Suprapubic skin (tissue), 4 donors: ENCODE data around the gene LRRC32.

Source experiments
- EP300 ChIP-seq: sonication (generic); formaldehyde crosslinking; IDR thresholded peaks from one replicate; pipeline ENCODE4 v1.6.1; 2017; ENCODE audit warnings: antibody characterized with exemption
- POLR2A ChIP-seq, 2 donors: fragments of 450-650 bp; IDR thresholded peaks; one replicate each; pipeline ENCODE4 v1.6.1; 2017; ENCODE audit warnings: antibody characterized with exemption in 2 of 2, mild to moderate bottlenecking in 2 of 2, moderate library complexity in 2 of 2
- POLR2AphosphoS5 ChIP-seq, 3 donors: sonication (generic); formaldehyde crosslinking; IDR thresholded peaks; one replicate each; pipeline ENCODE4 v1.6.1; 2017; ENCODE audit warnings: antibody characterized with exemption in 3 of 3
- TF ChIP-seq, protein P1 (sequence below), 2 donors: fragments of 200-600 bp in 1 of 2; fragments of 450-650 bp in 1 of 2; sonication (generic) in 1 of 2; IDR thresholded peaks; one replicate each; pipeline ENCODE4 v1.5.1; 2016 to 2019; ENCODE audit warnings: antibody characterized with exemption in 2 of 2, mild to moderate bottlenecking in 1 of 2, moderate library complexity in 1 of 2

DNA sequence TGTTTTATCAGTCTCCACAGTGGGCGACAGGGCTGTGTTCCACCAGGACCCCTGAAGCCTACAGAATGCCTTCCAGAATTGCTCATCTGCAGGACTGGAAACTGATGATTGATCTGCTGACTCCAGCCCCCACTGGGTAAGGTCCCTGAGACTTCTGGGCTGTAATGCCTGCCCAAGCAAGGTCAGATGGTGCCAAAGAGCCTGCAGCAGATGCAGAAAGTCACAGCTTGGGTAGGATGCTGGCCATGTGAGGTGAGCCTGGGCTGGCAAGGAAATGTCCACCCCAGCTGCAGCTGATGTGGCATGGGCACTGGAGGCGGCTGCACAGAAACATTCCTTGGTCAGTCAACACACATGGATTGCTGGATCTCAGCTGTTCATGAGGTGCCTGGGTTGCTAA is 30.9 kb downstream of the LRRC32 start:
- TF ChIP-seq POLR2AphosphoS5 (IDR thresholded peaks at IDR 0.05), result no peak
- TF ChIP-seq, protein P1, sequence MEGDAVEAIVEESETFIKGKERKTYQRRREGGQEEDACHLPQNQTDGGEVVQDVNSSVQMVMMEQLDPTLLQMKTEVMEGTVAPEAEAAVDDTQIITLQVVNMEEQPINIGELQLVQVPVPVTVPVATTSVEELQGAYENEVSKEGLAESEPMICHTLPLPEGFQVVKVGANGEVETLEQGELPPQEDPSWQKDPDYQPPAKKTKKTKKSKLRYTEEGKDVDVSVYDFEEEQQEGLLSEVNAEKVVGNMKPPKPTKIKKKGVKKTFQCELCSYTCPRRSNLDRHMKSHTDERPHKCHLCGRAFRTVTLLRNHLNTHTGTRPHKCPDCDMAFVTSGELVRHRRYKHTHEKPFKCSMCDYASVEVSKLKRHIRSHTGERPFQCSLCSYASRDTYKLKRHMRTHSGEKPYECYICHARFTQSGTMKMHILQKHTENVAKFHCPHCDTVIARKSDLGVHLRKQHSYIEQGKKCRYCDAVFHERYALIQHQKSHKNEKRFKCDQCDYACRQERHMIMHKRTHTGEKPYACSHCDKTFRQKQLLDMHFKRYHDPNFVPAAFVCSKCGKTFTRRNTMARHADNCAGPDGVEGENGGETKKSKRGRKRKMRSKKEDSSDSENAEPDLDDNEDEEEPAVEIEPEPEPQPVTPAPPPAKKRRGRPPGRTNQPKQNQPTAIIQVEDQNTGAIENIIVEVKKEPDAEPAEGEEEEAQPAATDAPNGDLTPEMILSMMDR (IDR thresholded peaks at IDR 0.05), result no peak
- TF ChIP-seq POLR2A (IDR thresholded peaks at IDR 0.05), result no peak
- TF ChIP-seq EP300, result no peak
